Activated naive CD4-positive, alpha-beta T cell treated with anti-CD3 and anti-CD28 coated beads for 36 hours (primary cell): ENCODE results near the gene ADCY3. TPM values are rescaled to one million over a fixed set of nuclear protein-coding genes. Genes with fewer than 3 reads are reported as not detected.
A peak's percentile ranks its signal among the peaks of the same experiment; 100 is the strongest.
"Not testable (repeated sequence)": the region's sequence is repeated elsewhere in the genome, so short reads cannot be mapped to it uniquely, and the experiment has no call there.

Experiments used
- CTCF ChIA-PET: fragments of 350-600 bp; sonication (Branson Sonifier 250); formaldehyde crosslinking; loops from one replicate; lab custom pipeline; 2021; ENCODE audit warnings: antibody characterized with exemption; lab: Charles Lee
- DNase-seq: peaks from one replicate; pipeline ENCODE4 v3.0.0-alpha.2; 2020
- H3K27ac Mint-ChIP-seq: one replicate; pipeline ENCODE4 v1.8.0; 2021; ENCODE audit warnings: mild to moderate bottlenecking, mixed read lengths
- H3K27me3 Mint-ChIP-seq: one replicate; pipeline ENCODE4 v1.8.0; 2021; ENCODE audit warnings: low read depth, mixed read lengths
- H3K36me3 Mint-ChIP-seq: one replicate; pipeline ENCODE4 v1.8.0; 2021; ENCODE audit warnings: low read depth, mixed read lengths
- H3K4me1 Mint-ChIP-seq: one replicate; pipeline ENCODE4 v1.8.0; 2021; ENCODE audit warnings: low read depth, mixed read lengths
- H3K4me3 Mint-ChIP-seq: one replicate; pipeline ENCODE4 v1.8.0; 2021; ENCODE audit warnings: mild to moderate bottlenecking, moderate library complexity, mixed read lengths
- H3K9me3 Mint-ChIP-seq: one replicate; pipeline ENCODE4 v1.8.0; 2021; ENCODE audit warnings: mixed read lengths
- intact Hi-C: fragments of 100-400 bp; cut with micrococcal nuclease; formaldehyde crosslinking; loops from one replicate; pipeline ENCODE4 v1.15.1; 2023
- total RNA-seq, 2 experiments: library from RNA; stranded (reverse); gene quantifications; one replicate each; pipeline ENCODE4 v1.2.3, GENCODE V29; 2021

The ADCY3 gene
- total RNA-seq, 2 experiments from 2014 or later = 44.8 to 49.9 TPM

DNA sequence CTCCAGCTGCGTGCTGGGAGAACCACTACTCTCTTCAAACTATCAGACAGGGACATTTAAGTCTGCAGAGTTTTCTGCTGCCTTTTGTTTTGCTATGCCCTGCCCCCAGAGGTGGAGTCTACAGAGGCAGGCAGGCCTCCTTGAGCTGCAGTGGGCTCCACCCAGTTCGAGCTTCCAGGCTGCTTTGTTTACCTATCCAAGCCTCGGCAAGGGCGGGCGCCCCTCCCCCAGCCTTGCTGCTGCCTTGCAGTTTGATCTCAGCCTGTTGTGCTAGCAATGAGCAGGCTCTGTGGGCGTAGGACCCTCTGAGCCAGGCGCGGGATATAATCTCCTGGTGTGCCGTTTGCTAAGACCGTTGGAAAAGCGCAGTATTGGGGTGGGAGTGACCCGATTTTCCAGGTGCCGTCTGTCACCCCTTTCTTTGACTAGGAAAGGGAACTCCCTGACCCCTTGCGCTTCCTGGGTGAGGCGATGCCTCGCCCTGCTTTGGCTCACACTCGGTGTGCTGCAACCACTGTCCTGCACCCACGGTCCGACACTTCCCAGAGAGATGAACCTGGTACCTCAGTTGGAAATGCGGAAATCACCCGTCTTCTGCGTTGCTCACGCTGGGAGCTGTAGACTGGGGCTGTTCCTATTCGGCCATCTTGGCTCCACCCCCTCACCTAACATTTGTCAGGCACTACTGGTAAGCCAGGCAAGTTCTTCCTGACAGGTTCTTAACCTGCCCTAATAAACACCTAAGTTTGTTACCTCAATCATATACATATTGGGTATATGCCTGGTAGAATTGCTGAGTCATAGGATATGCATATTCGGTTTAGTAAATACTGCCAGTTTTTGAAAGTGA is 114.0 kb downstream of the ADCY3 start:
- H3K4me3 Mint-ChIP-seq, H3K27me3 Mint-ChIP-seq, H3K9me3 Mint-ChIP-seq, DNase-seq, intact Hi-C loops, CTCF ChIA-PET: not testable (repeated sequence)
- peak overlapping the region; percentile 59 for H3K27ac Mint-ChIP-seq
- peaks cover 16% of the 10 kb centered on the region for H3K4me1 Mint-ChIP-seq
- peaks cover 49% of the 10 kb centered on the region for H3K36me3 Mint-ChIP-seq

DNA sequence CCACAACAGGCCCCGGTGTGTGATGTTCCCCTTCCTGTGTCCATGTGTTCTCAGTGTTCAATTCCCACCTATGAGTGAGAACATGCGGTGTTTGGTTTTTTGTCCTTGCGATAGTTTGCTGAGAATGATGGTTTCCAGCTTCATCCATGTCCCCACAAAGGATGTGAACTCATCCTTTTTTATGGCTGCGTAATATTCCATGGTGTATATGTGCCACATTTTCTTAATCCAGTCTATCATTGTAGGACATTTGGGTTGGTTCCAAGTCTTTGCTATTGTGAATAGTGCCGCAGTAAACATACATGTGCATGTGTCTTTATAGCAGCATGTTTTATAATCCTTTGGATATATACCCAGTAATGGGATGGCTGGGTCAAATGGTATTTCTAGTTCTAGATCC is 119.5 kb downstream of the ADCY3 start:
- CTCF ChIA-PET, H3K27ac Mint-ChIP-seq, DNase-seq, H3K27me3 Mint-ChIP-seq, H3K4me3 Mint-ChIP-seq, intact Hi-C loops, H3K9me3 Mint-ChIP-seq: not testable (repeated sequence)
- Mint-ChIP-seq H3K36me3 (peaks cover 71% of the 10 kb centered on the region), H3K4me1 (peaks cover 18% of the 10 kb centered on the region)

DNA sequence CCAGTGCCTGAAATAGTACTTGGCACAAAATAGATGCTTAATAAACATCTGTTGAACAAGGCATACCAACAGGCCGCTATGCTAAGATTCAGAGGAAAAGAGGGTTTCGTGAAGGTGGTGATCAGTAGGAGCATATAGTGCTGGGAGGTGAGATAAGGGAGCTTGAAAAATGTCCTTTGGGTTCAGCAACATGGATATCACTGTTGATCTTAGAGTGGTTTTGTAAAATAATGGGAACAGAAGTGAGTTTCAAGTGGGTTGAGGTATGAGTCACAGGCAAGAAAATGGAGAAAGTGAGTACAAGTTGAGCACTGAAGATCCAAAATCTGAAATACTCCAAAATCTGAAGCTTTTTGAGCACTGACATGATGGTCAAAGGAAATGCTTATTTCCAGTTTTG is 122.4 kb downstream of the ADCY3 start:
- intact Hi-C loops = no loop called here
- CTCF ChIA-PET = interaction anchor here (1.5 to 2.1 kb wide), 2 partner anchors 29 to 30 kb away, joined by 3 to 5 read pairs; no protein-coding TSS in a partner anchor
- H3K9me3 Mint-ChIP-seq = peaks cover 6% of the 10 kb centered on the region
- peaks cover 30% of the 10 kb centered on the region for H3K4me1 Mint-ChIP-seq
- no peak overlapping the region for H3K4me3 Mint-ChIP-seq
- no peaks in the 10 kb centered on the region for H3K27me3 Mint-ChIP-seq
- no peak for DNase-seq
- H3K27ac Mint-ChIP-seq = no peak overlapping the region
- H3K36me3 Mint-ChIP-seq = peaks cover 67% of the 10 kb centered on the region

DNA sequence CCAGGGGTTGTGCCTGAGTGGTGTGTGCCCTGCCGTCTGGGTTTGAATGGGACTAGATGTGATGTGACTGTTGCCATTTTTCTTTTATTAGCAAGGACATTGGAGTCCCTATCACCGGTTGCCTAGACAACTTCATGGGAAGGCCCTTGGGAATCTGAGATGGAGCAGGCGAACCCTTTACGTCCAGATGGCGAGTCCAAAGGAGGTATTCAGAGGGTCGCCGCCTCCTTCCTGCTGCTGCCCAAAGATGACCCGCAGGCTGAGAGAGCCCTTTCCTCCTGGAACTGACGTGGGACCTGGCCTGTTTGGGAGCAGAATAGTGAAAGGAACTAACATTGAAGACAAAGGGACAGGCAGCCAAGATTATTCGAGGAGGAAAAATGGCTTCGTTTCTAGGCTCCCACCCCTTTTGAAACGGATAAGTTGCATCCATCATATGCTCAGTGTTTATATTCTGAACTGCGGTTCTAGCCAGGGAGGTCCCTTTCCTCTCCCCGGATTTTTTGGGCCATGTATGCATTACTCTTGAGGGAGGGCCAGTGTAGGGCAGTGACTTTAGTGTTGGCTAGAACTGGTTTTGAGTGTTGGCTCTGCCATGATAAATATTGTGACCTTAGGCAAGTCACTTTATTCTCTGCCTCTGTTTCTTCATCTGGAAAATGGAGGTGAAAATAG is 126.1 kb downstream of the ADCY3 start:
- peaks cover 40% of the 10 kb centered on the region for H3K4me1 Mint-ChIP-seq
- H3K36me3 Mint-ChIP-seq = peaks cover 45% of the 10 kb centered on the region
- intact Hi-C loops = loop anchor here (1.0 to 2.0 kb wide), 7 partner anchors 125 to 867 kb away; partner anchors contain the start of genes ATAD2B, DNAJC27, EFR3B and SF3B6
- H3K4me3 Mint-ChIP-seq = peak overlapping the region; percentile 97
- peak overlapping the region; percentile 99 for H3K27ac Mint-ChIP-seq
- CTCF ChIA-PET = interaction anchor here (1.7 to 1.8 kb wide), 2 partner anchors 372 to 383 kb away, joined by 5 to 6 read pairs; no protein-coding TSS in a partner anchor
- H3K9me3 Mint-ChIP-seq = no peaks in the 10 kb centered on the region
- H3K27me3 Mint-ChIP-seq = no peaks in the 10 kb centered on the region
- DNase-seq = peak; percentile 30

DNA sequence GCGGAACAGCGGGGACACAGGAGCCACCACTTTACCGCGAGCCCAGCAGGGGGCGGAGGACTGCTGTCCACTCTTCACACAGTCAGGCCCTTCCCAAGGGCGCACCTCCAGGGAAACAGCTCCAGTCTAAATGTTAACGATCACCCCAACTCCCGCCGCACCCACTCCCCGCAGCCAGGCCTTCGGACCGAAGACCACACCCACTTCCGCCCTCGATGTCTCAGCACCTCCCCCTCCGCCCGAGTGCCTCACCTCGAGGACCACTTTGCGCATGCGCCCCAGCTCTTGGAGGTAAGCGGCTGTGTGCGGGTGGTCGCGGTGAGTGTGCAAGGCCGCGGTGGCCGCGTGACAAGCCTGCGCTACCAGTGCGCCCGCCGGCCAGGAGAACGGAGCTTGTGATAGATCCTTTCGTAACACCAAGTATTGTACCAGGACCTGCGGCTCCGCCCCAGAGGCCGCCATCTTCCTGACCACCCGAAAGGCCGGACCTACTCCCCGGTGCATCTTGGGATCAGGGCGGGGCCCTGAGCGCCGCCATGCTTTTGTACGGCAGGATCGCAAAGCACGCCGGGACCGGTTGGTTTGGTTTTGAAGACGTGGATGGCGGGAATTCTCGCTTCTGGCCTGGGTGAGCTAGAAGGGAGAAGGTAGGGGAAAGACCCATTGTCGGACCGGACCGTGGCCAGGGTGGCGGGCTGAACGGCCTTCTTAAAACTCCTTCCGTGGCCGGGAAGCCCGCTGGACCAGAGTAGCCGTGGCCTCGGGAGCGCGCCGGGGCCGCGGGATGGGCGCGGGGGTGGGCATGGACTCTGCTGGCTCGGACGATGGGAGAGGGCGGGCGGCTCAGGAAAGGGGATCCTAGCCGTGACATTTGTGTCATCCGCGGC is 126.9 kb downstream of the ADCY3 start, which contains the start of the genes CENPO and PTRHD1:
Gene CENPO, plus strand, starts transcription at position 552 of the 887 bp plus-strand sequence. CDS start 495 bp downstream, outside the sequence.
Gene PTRHD1, minus strand, starts transcription at position 518 of the 887 bp plus-strand sequence. Its CDS starts 14 bp downstream, at position 504.
- H3K4me1 Mint-ChIP-seq = peaks cover 40% of the 10 kb centered on the region

DNA sequence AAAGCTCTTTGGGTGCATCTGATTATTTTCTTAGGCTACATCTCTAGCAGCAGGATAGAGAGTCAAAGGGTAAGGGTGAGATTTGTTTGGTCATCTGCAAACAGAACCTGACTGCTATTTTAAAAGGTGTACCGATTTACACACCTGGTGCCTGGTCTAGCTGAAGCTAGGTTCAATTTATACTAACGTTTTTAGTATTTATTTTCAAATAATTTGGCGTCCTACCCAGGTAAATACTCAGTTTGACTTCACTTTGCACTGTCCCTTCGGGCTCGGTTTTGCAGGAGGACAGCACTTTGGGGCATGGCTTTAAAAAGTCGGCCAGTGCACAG is 127.5 kb downstream of the ADCY3 start:
- CTCF ChIA-PET = interaction anchor here (0.5 to 1.8 kb wide), 11 partner anchors 12 to 839 kb away, joined by 3 to 6 read pairs (median 3); partner anchors contain the start of gene NCOA1
- Mint-ChIP-seq H3K9me3 (no peaks in the 10 kb centered on the region), H3K4me1 (peaks cover 36% of the 10 kb centered on the region), H3K36me3 (peaks cover 36% of the 10 kb centered on the region), H3K4me3 (peak overlapping the region; percentile 97), H3K27ac (peak overlapping the region; percentile 99), H3K27me3 (no peaks in the 10 kb centered on the region)
- no peak for DNase-seq
- intact Hi-C loops = loop anchor here (2.0 kb wide), 1 partner anchor 250 kb away; the partner anchor contains the start of gene EFR3B

More for the DNA sequence above, 126.9 kb downstream of the ADCY3 start, which contains the start of the genes CENPO and PTRHD1:
- CTCF ChIA-PET = interaction anchor here (0.6 to 1.8 kb wide), 8 partner anchors 13 to 383 kb away, joined by 3 to 6 read pairs (median 4); partner anchors contain the start of gene NCOA1
- peak; percentile 97 for DNase-seq
- peak within 1 kb of the TSS; percentile 99 for H3K27ac Mint-ChIP-seq
- intact Hi-C loops = loop anchor here (1.0 to 2.0 kb wide), 7 partner anchors 126 to 866 kb away; partner anchors contain the start of genes ATAD2B, DNAJC27, EFR3B and SF3B6
- H3K36me3 Mint-ChIP-seq = peaks cover 42% of the 10 kb centered on the region
- H3K4me3 Mint-ChIP-seq = peak within 1 kb of the TSS; percentile 97
- H3K27me3 Mint-ChIP-seq = no peaks in the 10 kb centered on the region
- no peaks in the 10 kb centered on the region for H3K9me3 Mint-ChIP-seq

DNA sequence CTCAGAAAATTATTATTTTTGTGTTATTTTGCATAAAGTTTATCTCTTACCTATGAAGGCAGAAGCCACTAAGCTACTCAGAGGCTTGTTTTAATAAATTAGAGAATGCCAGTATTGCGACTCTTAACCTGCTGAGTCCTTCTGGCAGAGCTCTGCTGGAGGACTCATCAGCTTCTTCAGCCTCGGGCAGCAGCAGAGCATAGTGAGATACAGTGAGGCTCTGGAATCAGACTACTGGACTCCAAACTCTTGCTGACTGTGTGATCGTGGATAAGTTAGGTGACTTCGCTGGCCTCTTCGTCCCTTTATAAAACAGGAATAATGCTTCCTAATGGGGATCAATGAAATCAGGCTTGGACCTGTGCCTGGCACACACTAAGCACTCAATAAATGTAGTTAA is 128.6 kb downstream of the ADCY3 start:
- intact Hi-C loops = no loop called here
- Mint-ChIP-seq H3K9me3 (no peaks in the 10 kb centered on the region), H3K4me1 (peaks cover 25% of the 10 kb centered on the region), H3K27ac (no peak overlapping the region), H3K36me3 (peaks cover 26% of the 10 kb centered on the region), H3K4me3 (no peak overlapping the region), H3K27me3 (no peaks in the 10 kb centered on the region)
- no peak for DNase-seq
- CTCF ChIA-PET = interaction anchor here (1.0 to 1.7 kb wide), 5 partner anchors 14 to 369 kb away, joined by 3 to 7 read pairs (median 3); no protein-coding TSS in a partner anchor

DNA sequence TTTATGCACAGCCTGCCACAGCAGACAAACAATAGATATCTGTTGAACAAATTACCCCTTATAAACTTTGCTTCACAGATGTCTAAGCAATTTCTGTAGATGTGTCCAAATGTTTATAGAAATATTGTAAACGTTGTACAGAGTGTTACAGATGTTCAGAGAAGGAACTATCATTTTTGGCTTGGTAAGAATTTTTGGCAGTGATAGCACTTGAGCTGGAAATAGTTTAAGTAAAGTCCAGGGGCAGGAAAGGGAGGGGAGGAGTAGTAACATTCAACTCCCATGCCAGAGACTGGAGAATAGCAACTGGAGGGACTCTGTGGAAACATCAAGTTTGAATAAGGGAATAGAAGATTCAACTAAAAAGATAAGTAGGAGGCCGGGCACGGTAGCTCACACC is 131.2 kb downstream of the ADCY3 start:
- peaks cover 11% of the 10 kb centered on the region for H3K4me1 Mint-ChIP-seq
- no peak for DNase-seq
- CTCF ChIA-PET = interaction anchor here (0.9 kb wide), 2 partner anchors 341 to 379 kb away, joined by 3 to 4 read pairs; no protein-coding TSS in a partner anchor
- no peaks in the 10 kb centered on the region for H3K9me3 Mint-ChIP-seq
- no peaks in the 10 kb centered on the region for H3K27me3 Mint-ChIP-seq
- H3K4me3 Mint-ChIP-seq = no peak overlapping the region
- peaks cover 8% of the 10 kb centered on the region for H3K36me3 Mint-ChIP-seq
- no peak overlapping the region for H3K27ac Mint-ChIP-seq
- intact Hi-C loops = no loop called here

DNA sequence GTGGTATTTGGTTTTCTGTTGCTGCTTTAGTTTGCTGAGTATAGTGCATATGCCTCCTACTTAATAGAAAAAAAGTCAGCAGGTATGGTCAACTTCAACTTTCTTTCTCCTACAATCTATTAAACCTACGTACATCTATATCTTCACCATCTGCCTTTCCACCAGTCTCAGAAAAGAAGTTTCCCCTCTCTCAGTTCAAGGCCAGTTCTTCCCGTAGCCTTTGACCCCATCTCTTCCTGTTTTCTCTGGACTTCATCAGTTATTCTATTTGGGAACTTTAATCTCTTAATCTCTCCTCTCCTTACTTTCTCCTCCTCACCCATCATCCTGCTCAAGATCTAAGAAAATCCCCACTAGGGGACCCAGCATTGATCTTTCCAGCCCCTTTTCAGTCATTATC is 132.5 kb downstream of the ADCY3 start:
- intact Hi-C loops = no loop called here
- no peaks in the 10 kb centered on the region for H3K27me3 Mint-ChIP-seq
- no peak overlapping the region for H3K27ac Mint-ChIP-seq
- CTCF ChIA-PET = interaction anchor here (1.6 to 1.7 kb wide), 2 partner anchors 365 to 377 kb away, joined by 4 to 5 read pairs; no protein-coding TSS in a partner anchor
- peaks cover 6% of the 10 kb centered on the region for H3K36me3 Mint-ChIP-seq
- no peaks in the 10 kb centered on the region for H3K9me3 Mint-ChIP-seq
- no peak overlapping the region for H3K4me3 Mint-ChIP-seq
- no peak for DNase-seq
- peaks cover 11% of the 10 kb centered on the region for H3K4me1 Mint-ChIP-seq

DNA sequence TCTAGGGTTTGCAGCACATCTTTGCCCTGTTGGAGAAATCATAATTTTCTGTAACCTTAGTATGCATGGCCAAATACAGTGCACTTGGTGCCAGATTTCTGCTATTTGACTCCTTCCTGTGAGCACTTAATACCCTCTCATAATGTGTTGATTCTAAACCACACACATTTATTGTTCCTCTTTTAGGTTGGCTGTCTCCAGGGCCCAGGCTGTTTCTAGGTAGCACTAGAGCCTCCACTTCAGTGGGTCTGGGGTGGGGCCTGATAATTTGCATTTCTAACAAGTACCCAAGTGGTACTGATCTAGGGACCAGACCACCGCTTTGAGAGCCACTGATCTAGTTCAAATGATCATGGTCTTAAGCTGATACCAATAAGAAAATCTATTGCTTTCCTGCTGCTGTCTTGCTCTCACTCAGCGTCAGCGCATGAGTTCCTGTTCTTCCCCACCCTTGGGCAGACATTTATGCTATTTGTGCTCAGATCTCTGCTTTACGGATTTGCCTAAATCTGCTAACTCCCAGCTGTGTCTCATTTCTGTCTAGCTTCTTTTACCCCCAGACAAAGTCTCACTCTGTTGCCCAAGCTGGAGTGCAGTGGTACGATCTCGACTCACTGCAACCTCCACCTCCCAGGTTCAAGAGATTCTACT is 134.2 kb downstream of the ADCY3 start:
- peaks cover 6% of the 10 kb centered on the region for H3K36me3 Mint-ChIP-seq
- H3K4me1 Mint-ChIP-seq = peaks cover 1% of the 10 kb centered on the region
- peaks cover 2% of the 10 kb centered on the region for H3K27me3 Mint-ChIP-seq
- no peak overlapping the region for H3K4me3 Mint-ChIP-seq
- H3K9me3 Mint-ChIP-seq = no peaks in the 10 kb centered on the region
- CTCF ChIA-PET = interaction anchor here (1.0 to 1.7 kb wide), 3 partner anchors 40 to 375 kb away, joined by 3 to 5 read pairs (median 4); no protein-coding TSS in a partner anchor
- no peak for DNase-seq
- intact Hi-C loops = no loop called here
- H3K27ac Mint-ChIP-seq = no peak overlapping the region

DNA sequence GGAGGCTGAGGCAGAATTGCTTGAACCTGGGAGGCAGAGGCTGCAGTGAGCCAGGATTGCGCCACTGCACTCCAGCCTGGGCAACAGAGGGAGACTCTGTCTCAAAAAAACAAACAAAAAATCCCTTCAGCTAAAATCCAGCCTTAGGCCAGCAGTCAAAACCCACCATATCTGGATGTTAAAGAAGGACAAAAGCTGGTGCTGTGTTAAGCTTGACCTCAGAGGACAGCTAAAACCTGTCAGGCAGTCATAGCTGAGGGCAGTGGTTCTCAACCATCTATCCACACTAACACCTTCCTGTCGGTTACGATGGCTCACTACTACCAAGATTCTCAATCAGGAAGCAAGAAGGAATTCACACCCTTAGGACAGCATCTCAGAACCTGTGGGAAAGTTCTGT is 136.4 kb downstream of the ADCY3 start:
- Mint-ChIP-seq H3K4me3 (no peak overlapping the region), H3K27me3 (peaks cover 2% of the 10 kb centered on the region), H3K4me1 (no peaks in the 10 kb centered on the region), H3K27ac (no peak overlapping the region), H3K9me3 (no peaks in the 10 kb centered on the region), H3K36me3 (no peaks in the 10 kb centered on the region)
- intact Hi-C loops = no loop called here
- CTCF ChIA-PET = no interaction called here
- no peak for DNase-seq
